ENCODE data around the gene MAFG. TPM values are rescaled to one million over a fixed set of nuclear protein-coding genes. Genes with fewer than 3 reads are reported as not detected.

The MAFG gene
- total RNA-seq, 1 experiment from 2014 or later = 49.7 TPM

GRCh38 chr17:81871387-81872230 lies 55.9 kb downstream of the MAFG start:
- Histone ChIP-seq H3K27me3 (replicated peaks; ENCODE audit: insufficient read depth, low read depth, low read length, poor library complexity) (no peaks in the 10 kb centered on the region), H3K4me1 (ENCODE audit: insufficient read depth, low read length, poor library complexity, severe bottlenecking) (peaks cover 31% of the 10 kb centered on the region), H3K9me3 (ENCODE audit: low read depth, low read length, poor library complexity, severe bottlenecking) (no peaks in the 10 kb centered on the region), H3K27ac (ENCODE audit: low read depth, low read length, poor library complexity, severe bottlenecking) (peak overlapping the region; percentile 100), H3K4me3 (ENCODE audit: low read depth, low read length, poor library complexity, severe bottlenecking) (peak overlapping the region; percentile 80), H3K36me3 (ENCODE audit: insufficient read depth, low read length, poor library complexity, severe bottlenecking) (peaks cover 28% of the 10 kb centered on the region)
- TSS peak; percentile 73 for BruUV-seq (replicated peaks)
- intact Hi-C loops (cut with micrococcal nuclease; ENCODE audit: unreplicated experiment) = no loop called here
- POLR2A ChIA-PET (ENCODE audit: low non-redundant PET) = no interaction called here
- peak; percentile 95 for DNase-seq (ENCODE audit: low spot score)
- TF ChIP-seq CTCF (conservative IDR thresholded peaks at IDR 0.05; ENCODE audit: low read depth, low read length) = peak; percentile 38; the same call in 1 of the 2 replicates
- TF ChIP-seq EZH2 (IDR thresholded peaks at IDR 0.05; ENCODE audit: borderline replicate concordance, low read depth, low read length, poor library complexity, severe bottlenecking) = no peak
- CTCF ChIA-PET = interaction anchor here (0.5 kb wide), 1 partner anchor 9 kb away, joined by 3 read pairs; no protein-coding TSS in a partner anchor

- Histone ChIP-seq H3K27ac (ENCODE audit: low read depth, low read length, poor library complexity, severe bottlenecking) (peak within 1 kb of the TSS; percentile 100), H3K27me3 (replicated peaks; ENCODE audit: insufficient read depth, low read depth, low read length, poor library complexity) (no peaks in the 10 kb centered on the region), H3K9me3 (ENCODE audit: low read depth, low read length, poor library complexity, severe bottlenecking) (no peaks in the 10 kb centered on the region), H3K36me3 (ENCODE audit: insufficient read depth, low read length, poor library complexity, severe bottlenecking) (peaks cover 31% of the 10 kb centered on the region), H3K4me3 (ENCODE audit: low read depth, low read length, poor library complexity, severe bottlenecking) (peak within 1 kb of the TSS; percentile 80), H3K4me1 (ENCODE audit: insufficient read depth, low read length, poor library complexity, severe bottlenecking) (peaks cover 31% of the 10 kb centered on the region)
- no peak for TF ChIP-seq CTCF (conservative IDR thresholded peaks at IDR 0.05; ENCODE audit: low read depth, low read length)
- no peak for TF ChIP-seq EZH2 (IDR thresholded peaks at IDR 0.05; ENCODE audit: borderline replicate concordance, low read depth, low read length, poor library complexity, severe bottlenecking)
- CTCF ChIA-PET = no interaction called here
- intact Hi-C loops (cut with micrococcal nuclease; ENCODE audit: unreplicated experiment) = no loop called here
- no peak for DNase-seq (ENCODE audit: low spot score)
- POLR2A ChIA-PET (ENCODE audit: low non-redundant PET) = no interaction called here
- BruUV-seq (replicated peaks) = no TSS peak
Measured at GRCh38 chr17:81870981-81871386, 56.6 kb downstream of the MAFG start, which contains the start of gene ARHGDIA. Gene ARHGDIA, minus strand, starts transcription at chr17:81871337. Its CDS starts 1,407 bp downstream, at chr17:81869930.

- BruUV-seq (replicated peaks) = no TSS peak
- ChIA-PET POLR2A (ENCODE audit: low non-redundant PET) (no interaction called here), CTCF (no interaction called here)
- Histone ChIP-seq H3K36me3 (ENCODE audit: insufficient read depth, low read length, poor library complexity, severe bottlenecking) (peaks cover 35% of the 10 kb centered on the region), H3K9me3 (ENCODE audit: low read depth, low read length, poor library complexity, severe bottlenecking) (no peaks in the 10 kb centered on the region), H3K4me1 (ENCODE audit: insufficient read depth, low read length, poor library complexity, severe bottlenecking) (peaks cover 31% of the 10 kb centered on the region), H3K27me3 (replicated peaks; ENCODE audit: insufficient read depth, low read depth, low read length, poor library complexity) (no peaks in the 10 kb centered on the region), H3K27ac (ENCODE audit: low read depth, low read length, poor library complexity, severe bottlenecking) (peak overlapping the region; percentile 94), H3K4me3 (ENCODE audit: low read depth, low read length, poor library complexity, severe bottlenecking) (peak overlapping the region; percentile 80)
- intact Hi-C loops (cut with micrococcal nuclease; ENCODE audit: unreplicated experiment) = no loop called here
- peak; percentile 64 for DNase-seq (ENCODE audit: low spot score)
- TF ChIP-seq CTCF (conservative IDR thresholded peaks at IDR 0.05; ENCODE audit: low read depth, low read length) (no peak), EZH2 (IDR thresholded peaks at IDR 0.05; ENCODE audit: borderline replicate concordance, low read depth, low read length, poor library complexity, severe bottlenecking) (no peak)
Measured at GRCh38 chr17:81870131-81870980, 57.2 kb downstream of the MAFG start.
